ENCODE data around the gene CXXC1. TPM values are rescaled to one million over a fixed set of nuclear protein-coding genes. Genes with fewer than 3 reads are reported as not detected.

Gene CXXC1
- total RNA-seq, 2 donors from 2014 or later: 93.1 to 102 TPM

DNA sequence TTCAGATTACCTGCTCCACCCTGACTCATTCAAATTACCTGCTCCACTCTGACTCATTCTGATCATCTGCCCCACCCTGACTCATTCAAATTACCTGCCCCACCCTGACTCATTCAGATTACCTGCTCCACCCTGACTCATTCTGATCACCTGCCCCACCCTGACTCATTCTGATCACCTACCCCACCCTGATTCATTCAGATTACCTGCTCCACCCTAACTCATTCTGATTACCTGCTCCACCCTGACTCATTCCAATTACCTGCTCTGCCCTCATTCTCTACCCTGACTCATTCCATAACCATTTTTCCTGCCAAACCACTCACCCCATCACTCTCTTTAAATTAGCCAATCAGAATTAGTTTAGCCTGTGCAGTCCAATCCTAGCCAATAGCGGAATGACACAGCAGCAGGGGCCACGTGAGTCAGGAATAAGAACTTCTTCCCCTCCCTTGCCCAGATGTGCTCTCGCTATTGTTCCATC is 47.4 kb downstream of the CXXC1 start:
- Histone ChIP-seq H3K9me3 (ENCODE audit: control insufficient read depth, low read length) (peaks cover 57% of the 10 kb centered on the region), H3K27me3 (ENCODE audit: control insufficient read depth, insufficient read depth, low read length, poor library complexity, severe bottlenecking) (no peaks in the 10 kb centered on the region), H3K36me3 (ENCODE audit: control insufficient read depth, insufficient read depth, low read length) (no peaks in the 10 kb centered on the region), H3K9ac (ENCODE audit: extremely low read depth, low read length, poor library complexity, severe bottlenecking) (no peak overlapping the region), H3K4me3 (ENCODE audit: low read length) (peak overlapping the region; percentile 29), H3K4me1 (ENCODE audit: control insufficient read depth, insufficient read depth, low read length) (no peaks in the 10 kb centered on the region), H3K27ac (ENCODE audit: low read depth, low read length) (no peak overlapping the region)
- peaks cover 12% of the 10 kb centered on the region for H3K27me3 Mint-ChIP-seq (ENCODE audit: insufficient read depth)
- peaks cover 15% of the 10 kb centered on the region for H3K36me3 Mint-ChIP-seq (ENCODE audit: low read depth)
- no peak overlapping the region for H3K27ac Mint-ChIP-seq
- no peak for DNase-seq
- H3K4me3 Mint-ChIP-seq: no peak overlapping the region
- H3K4me1 Mint-ChIP-seq: no peaks in the 10 kb centered on the region
- WGBS, 2 experiments (ENCODE audit: insufficient coverage in 1 of 2, insufficient read length in 1 of 2): 82 to 89% methylated on average over 3 of the region's 3 CpGs
- H3K9me3 Mint-ChIP-seq: peaks cover 65% of the 10 kb centered on the region
- TF ChIP-seq, protein P1, sequence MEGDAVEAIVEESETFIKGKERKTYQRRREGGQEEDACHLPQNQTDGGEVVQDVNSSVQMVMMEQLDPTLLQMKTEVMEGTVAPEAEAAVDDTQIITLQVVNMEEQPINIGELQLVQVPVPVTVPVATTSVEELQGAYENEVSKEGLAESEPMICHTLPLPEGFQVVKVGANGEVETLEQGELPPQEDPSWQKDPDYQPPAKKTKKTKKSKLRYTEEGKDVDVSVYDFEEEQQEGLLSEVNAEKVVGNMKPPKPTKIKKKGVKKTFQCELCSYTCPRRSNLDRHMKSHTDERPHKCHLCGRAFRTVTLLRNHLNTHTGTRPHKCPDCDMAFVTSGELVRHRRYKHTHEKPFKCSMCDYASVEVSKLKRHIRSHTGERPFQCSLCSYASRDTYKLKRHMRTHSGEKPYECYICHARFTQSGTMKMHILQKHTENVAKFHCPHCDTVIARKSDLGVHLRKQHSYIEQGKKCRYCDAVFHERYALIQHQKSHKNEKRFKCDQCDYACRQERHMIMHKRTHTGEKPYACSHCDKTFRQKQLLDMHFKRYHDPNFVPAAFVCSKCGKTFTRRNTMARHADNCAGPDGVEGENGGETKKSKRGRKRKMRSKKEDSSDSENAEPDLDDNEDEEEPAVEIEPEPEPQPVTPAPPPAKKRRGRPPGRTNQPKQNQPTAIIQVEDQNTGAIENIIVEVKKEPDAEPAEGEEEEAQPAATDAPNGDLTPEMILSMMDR (conservative IDR thresholded peaks at IDR 0.05): no peak

DNA sequence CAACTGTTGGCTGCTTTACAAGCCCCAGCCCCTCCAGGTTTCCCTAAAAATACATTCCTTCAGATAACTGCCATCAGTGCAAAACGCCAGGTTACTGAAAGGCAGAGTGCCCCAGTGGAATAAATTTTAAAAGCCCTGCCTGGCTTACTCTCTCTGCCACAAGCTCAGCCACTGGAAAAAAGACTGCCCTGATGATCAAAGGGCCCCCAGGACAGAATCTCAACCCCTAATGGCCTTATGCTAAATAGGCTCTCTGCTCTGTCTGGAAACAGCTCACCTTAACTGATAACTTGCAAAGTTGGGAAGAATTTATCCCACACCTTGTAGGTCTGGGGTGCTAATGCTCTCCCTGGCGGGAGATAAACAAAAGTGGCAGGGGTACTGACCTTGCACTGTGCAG is 55.1 kb downstream of the CXXC1 start:
- TF ChIP-seq, protein P1 (conservative IDR thresholded peaks at IDR 0.05): no peak
- Histone ChIP-seq H3K9ac (ENCODE audit: extremely low read depth, low read length, poor library complexity, severe bottlenecking) (peak overlapping the region; percentile 22), H3K4me1 (ENCODE audit: control insufficient read depth, insufficient read depth, low read length) (peaks cover 15% of the 10 kb centered on the region), H3K4me3 (ENCODE audit: low read length) (peak overlapping the region; percentile 65), H3K27me3 (ENCODE audit: control insufficient read depth, insufficient read depth, low read length, poor library complexity, severe bottlenecking) (no peaks in the 10 kb centered on the region), H3K36me3 (ENCODE audit: control insufficient read depth, insufficient read depth, low read length) (no peaks in the 10 kb centered on the region), H3K9me3 (ENCODE audit: control insufficient read depth, low read length) (peaks cover 46% of the 10 kb centered on the region), H3K27ac (ENCODE audit: low read depth, low read length) (peak overlapping the region; percentile 25)
- Mint-ChIP-seq H3K9me3 (peaks cover 42% of the 10 kb centered on the region), H3K27ac (peak overlapping the region; percentile 69), H3K4me3 (peak overlapping the region; percentile 14), H3K4me1 (peaks cover 31% of the 10 kb centered on the region), H3K27me3 (ENCODE audit: insufficient read depth) (peaks cover 7% of the 10 kb centered on the region), H3K36me3 (ENCODE audit: low read depth) (peaks cover 3% of the 10 kb centered on the region)
- 28 to 62% methylated on average over 2 of the region's 2 CpGs for WGBS, 2 experiments (ENCODE audit: insufficient coverage in 1 of 2, insufficient read length in 1 of 2)
- peak; percentile 73 for DNase-seq

Other genes with a start within 250 kb of the CXXC1 start
- 10 to 100 TPM; 12.2 to 16.8 TPM for gene MYO5B, start 92.5 kb downstream of the CXXC1 start, total RNA-seq
- gene CFAP53, start 21.2 kb downstream of the CXXC1 start, total RNA-seq: under 1 TPM; 0.37 to 0.66 TPM
- gene MBD1, start 6.2 kb downstream of the CXXC1 start, total RNA-seq: 10 to 100 TPM; 77.1 to 79.6 TPM
- 10 to 100 TPM; 26.4 to 70.0 TPM for gene SKA1, start 87.4 kb upstream of the CXXC1 start, total RNA-seq

All from endodermal cell (in vitro differentiated cells).